Ishikawa (cell line): ENCODE results near the gene GRIN2A.

Source experiments
- CEBPB ChIP-seq: IDR thresholded peaks from 2 replicates; pipeline ENCODE4 v1.6.1; 2012
- CREB1 ChIP-seq: IDR thresholded peaks from 2 replicates; pipeline ENCODE4 v1.6.1; 2012; ENCODE audit warnings: low read depth
- EGR1 ChIP-seq: IDR thresholded peaks from 2 replicates; pipeline ENCODE4 v1.6.1; 2012
- EP300 ChIP-seq: IDR thresholded peaks from 2 replicates; pipeline ENCODE4 v1.6.1; 2012; ENCODE audit warnings: borderline replicate concordance
- FOXM1 ChIP-seq: IDR thresholded peaks from 2 replicates; pipeline ENCODE4 v1.6.1; 2012; ENCODE audit warnings: low read depth, borderline replicate concordance
- MAX ChIP-seq: IDR thresholded peaks from 2 replicates; pipeline ENCODE4 v1.6.1; 2012
- NFIC ChIP-seq: IDR thresholded peaks from 2 replicates; pipeline ENCODE4 v1.6.1; 2012
- RAD21 ChIP-seq: IDR thresholded peaks from 2 replicates; pipeline ENCODE4 v1.6.1; 2012; ENCODE audit warnings: low read depth
- REST ChIP-seq: IDR thresholded peaks from 2 replicates; pipeline ENCODE4 v1.6.1; 2012; ENCODE audit warnings: low read depth, mild to moderate bottlenecking
- TAF1 ChIP-seq: IDR thresholded peaks from 2 replicates; pipeline ENCODE4 v1.6.1; 2012; ENCODE audit warnings: low read depth, mild to moderate bottlenecking
- TCF12 ChIP-seq: IDR thresholded peaks from 2 replicates; pipeline ENCODE4 v1.6.1; 2012; ENCODE audit warnings: low read depth
- TEAD4 ChIP-seq: IDR thresholded peaks from 2 replicates; pipeline ENCODE4 v1.6.1; 2012
- USF1 ChIP-seq: IDR thresholded peaks from 2 replicates; pipeline ENCODE4 v1.6.1; 2012
- YY1 ChIP-seq: IDR thresholded peaks from 2 replicates; pipeline ENCODE4 v1.6.1; 2012; ENCODE audit warnings: low read depth
- ZBTB7A ChIP-seq: IDR thresholded peaks from 2 replicates; pipeline ENCODE4 v1.6.1; 2012; ENCODE audit warnings: low read depth

The GRIN2A gene

GRCh38 chr16:10001258-10001775, 180.9 kb downstream of the GRIN2A start:
- TF ChIP-seq ZBTB7A, result no peak
- TF ChIP-seq NFIC, result no peak
- TF ChIP-seq TCF12, result no peak
- no peak for TF ChIP-seq USF1
- no peak for TF ChIP-seq EP300
- TF ChIP-seq TAF1, result no peak
- TF ChIP-seq REST, result no peak
- no peak for TF ChIP-seq FOXM1
- no peak for TF ChIP-seq CREB1
- TF ChIP-seq CEBPB, result no peak
- no peak for TF ChIP-seq MAX
- TF ChIP-seq YY1, result no peak
- no peak for TF ChIP-seq TEAD4
- TF ChIP-seq RAD21, result no peak
- no peak for TF ChIP-seq EGR1

GRCh38 chr16:9996221-9996620, 186.0 kb downstream of the GRIN2A start:
- TF ChIP-seq TEAD4, result no peak

DNA sequence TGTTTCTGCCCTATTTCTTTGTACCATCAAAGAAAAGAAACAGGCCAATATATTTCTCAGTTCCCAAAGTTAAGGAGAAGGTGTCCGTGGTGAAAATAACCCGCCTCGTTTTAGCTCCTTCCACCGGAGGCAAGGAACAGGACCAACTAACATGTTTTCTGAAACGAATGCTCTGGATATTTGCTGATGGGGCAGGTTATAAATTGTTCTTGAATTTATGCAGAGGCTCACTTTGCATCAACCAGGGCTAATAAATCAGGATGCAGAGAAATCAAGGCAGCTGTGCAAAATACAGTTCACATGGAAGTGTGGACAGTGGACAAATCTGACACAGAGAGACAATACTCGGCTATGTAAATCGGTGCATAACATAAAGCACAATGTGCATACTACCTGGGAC, 189.8 kb downstream of the GRIN2A start:
- TF ChIP-seq CREB1 (no peak), TAF1 (no peak), EGR1 (no peak), EP300 (no peak), RAD21 (no peak), TCF12 (no peak), NFIC (no peak), YY1 (no peak), FOXM1 (no peak), MAX (no peak), USF1 (no peak), CEBPB (no peak), ZBTB7A (no peak), REST (no peak), TEAD4 (no peak)

- no peak for TF ChIP-seq REST
- TF ChIP-seq MAX, result no peak
- no peak for TF ChIP-seq FOXM1
- no peak for TF ChIP-seq TAF1
- TF ChIP-seq CREB1, result no peak
- no peak for TF ChIP-seq TEAD4
These were observed 201.2 kb downstream of the GRIN2A start for GRCh38 chr16:9980981-9981380.

DNA sequence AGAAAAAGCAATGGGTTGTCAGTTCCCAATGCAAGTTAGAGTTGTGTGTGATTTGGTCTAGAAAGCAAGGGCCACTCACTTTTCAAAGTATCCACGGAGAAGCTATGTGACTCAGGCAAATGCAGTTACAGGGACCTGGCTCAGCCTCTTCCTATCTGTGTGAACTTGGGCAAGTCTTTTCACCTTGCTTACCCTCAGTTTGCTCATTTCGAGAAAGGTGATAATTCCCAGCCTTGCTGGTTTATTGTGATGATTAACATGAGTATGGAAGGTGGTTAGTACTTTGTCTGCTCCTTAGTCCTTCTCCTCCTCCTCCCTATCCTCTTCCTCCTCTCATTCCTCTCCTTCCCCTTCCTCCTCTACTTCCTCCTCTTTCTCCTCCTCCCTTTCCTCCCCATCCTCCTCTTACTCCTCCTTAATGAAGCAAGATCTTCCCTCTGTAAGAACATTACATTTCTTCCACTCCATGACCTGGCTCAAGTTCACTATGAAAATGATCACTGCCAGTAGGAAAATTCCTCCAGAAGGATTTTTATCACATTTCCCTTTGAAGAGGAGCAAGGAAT, 204.0 kb downstream of the GRIN2A start:
- TF ChIP-seq REST (no peak), MAX (no peak), ZBTB7A (no peak), USF1 (no peak), EGR1 (no peak), FOXM1 (no peak), TAF1 (no peak), RAD21 (no peak), CREB1 (no peak), TCF12 (no peak), YY1 (no peak)
